HG02642 (cell line): Measurements from ENCODE around the gene ANTKMT.

Experiments
- ATAC-seq: cut with Tn5 transposase; IDR thresholded peaks from one replicate; pipeline ENCODE4 v1.9.1; 2021; ENCODE audit warnings: mild to moderate bottlenecking; ENCODE audit not compliant: unreplicated experiment, poor library complexity

ANTKMT gene

DNA sequence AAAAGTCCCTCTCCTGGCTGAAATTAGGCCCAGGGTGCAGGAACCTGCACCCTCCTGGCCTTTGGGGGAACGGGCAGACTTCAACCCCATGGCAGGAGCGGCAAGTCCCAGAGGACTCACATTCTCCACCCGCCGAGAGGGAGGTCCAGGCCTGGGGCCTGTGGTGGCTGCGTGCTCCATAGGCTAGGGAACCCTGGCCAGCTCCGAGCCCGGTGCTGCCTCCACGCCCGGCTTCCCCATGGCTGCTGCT is 5.2 kb downstream of the ANTKMT start:
- ATAC-seq: no peak

DNA sequence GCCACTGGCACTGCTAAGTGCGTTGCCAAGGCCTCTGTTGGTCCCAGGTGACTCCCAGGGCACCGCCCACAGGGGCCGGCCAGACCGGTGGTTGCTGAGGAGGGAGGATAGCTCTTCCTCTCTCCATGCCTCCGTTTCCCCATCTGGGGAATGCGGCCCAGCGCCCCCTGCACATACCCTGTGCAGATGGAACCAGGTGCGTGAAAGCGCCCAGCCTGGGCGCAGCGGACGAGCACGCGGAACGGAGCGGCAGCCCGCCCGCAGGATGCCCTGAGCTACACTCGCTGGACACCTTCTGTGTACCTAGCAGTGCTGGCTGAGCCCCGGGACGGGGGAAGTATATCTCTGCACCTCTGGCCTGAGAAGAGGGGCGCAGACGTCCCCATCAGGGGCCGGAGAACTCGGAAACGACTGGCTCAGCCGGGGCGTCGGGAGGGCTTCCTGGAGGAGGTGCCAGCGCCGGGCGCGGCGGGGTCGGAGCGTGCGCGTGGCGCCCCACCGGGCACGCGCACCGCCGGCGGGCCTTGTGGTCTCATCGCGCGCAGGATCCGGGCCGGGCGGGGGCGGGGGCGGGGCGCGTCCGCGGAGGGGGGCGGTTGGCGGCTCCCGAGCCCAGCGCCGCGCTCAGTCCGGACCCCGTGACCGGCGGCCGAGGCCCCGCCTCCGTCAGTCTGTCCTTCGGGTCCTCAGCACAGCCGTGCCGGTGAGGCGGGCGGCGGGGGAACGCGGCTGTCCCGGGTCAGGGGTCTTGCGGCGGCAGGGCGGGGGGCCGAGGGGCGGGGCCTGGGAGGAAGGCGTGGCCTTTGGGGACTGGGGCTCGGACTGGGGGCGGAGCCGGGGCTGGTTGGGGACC is 5.7 kb downstream of the ANTKMT start, which contains the start of the genes CCDC78 and HAGHL:
Gene CCDC78, minus strand, starts transcription at position 6 of the 853 bp plus-strand sequence. CDS start 76 bp downstream, outside the sequence.
Gene HAGHL, plus strand, starts transcription at position 669 of the 853 bp plus-strand sequence. CDS start 404 bp downstream, outside the sequence.
- no peak for ATAC-seq

GRCh38 chr16:727291-727977 is 6.5 kb downstream of the ANTKMT start:
- ATAC-seq: no peak

GRCh38 chr16:728131-728889 is 7.4 kb downstream of the ANTKMT start:
- no peak for ATAC-seq

DNA sequence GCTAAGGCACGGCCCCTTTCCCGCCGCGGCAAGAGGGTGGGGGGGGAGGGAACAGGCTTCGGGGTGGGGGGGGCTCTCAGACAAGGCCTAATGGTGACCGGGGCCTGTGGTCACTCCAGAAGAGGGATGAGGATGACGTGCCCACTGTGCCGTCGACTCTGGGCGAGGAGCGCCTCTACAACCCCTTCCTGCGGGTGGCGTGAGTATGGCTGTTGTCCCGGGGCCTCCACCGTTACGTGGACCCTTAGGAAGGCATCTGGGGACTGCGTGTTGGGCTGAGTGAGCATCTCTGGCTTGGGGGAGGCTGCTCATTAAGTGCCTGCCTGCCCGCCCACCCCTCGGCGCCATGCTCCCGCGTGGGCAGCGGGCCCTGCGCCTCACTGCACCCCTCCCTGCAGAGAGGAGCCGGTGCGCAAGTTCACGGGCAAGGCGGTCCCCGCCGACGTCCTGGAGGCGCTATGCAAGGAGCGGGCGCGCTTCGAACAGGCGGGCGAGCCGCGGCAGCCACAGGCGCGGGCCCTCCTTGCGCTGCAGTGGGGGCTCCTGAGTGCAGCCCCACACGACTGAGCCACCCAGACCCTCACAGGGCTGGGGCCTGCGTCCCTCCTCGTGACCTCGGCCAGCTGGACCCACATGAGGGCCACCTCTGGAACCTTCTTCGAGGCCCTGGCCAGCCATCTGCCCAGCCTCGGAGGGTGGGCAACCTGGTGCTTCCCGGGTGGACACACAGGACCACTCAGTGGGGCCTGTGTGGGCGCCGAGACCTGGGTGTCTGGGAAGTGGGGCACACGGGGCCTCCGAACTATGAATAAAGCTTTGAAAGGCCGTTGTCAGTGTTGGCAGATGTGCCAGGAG is 8.2 kb downstream of the ANTKMT start:
- no peak for ATAC-seq

- ATAC-seq: no peak
Observed at GRCh38 chr16:729768-730665, 9.1 kb downstream of the ANTKMT start.

GRCh38 chr16:730666-731509 is 9.9 kb downstream of the ANTKMT start:
- no peak for ATAC-seq

- ATAC-seq: no peak
Observed at GRCh38 chr16:732332-732731, 11.4 kb downstream of the ANTKMT start.

DNA sequence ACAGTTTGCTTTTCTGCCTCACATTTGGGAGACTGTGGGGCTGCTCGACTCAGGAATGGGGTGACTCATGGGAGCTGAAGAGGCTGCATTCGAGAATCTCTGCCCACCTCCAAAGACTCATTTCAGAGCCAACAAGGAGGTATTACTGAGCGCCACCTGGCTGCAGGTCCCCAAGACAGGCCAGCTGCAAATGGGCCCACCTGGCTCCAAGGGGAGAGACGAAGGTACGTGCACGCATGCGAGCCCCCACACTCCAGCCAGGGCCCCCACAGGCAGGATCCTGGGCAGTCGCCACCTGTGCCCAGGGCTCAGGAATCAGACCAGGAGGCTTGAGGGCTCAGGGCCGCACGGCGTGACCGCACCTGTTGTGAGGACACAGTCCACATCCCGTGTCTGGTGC is 12.0 kb downstream of the ANTKMT start:
- no peak for ATAC-seq

DNA sequence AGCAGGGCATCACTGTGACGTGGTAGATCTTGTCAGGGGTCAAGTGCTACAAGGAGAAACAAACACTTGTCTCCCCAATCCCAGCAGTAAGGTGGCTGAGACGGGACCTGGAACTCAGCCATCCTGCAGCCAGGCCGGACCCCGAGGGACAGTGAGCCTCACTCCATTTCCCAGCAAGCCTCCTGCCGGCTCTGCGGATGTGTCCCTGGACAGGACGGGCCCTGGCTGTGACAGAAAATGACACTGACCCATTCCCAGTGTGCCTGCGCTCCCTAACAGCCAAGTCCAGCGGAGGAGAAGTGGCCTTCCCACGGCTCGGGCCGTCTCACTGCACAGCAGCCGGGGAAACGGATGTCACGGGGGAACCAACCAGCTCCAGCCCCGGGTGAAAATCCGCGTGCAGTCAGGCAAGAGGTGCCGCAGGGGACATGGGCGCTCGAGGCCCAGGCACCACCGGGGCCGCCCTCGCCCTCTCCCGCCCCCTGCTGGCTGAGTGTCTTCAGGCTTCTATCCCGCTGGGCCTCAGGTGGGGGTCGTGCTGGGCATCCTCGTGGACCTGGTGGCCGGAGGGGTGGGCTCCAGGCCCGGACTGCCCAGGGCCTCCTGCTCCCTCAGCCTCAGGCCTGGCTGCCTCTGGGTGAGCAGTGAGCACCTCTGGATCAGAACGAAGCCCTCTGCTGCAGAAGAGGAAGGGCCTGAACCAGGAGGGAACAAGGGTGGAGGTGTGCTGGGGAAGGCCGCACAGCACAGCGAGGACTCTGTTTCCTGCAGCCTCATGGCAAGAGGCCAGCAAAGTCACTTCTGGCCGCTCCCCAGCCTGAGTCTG is 12.6 kb downstream of the ANTKMT start:
- ATAC-seq: no peak

- ATAC-seq: no peak
Observed at GRCh38 chr16:734208-734980, 13.4 kb downstream of the ANTKMT start.

GRCh38 chr16:734981-735881 is 14.3 kb downstream of the ANTKMT start:
- no peak for ATAC-seq

- no peak for ATAC-seq
Observed at GRCh38 chr16:735982-736453, 15.1 kb downstream of the ANTKMT start.

- no peak for ATAC-seq
Observed at GRCh38 chr16:736936-737481, 16.1 kb downstream of the ANTKMT start.
